T-cell (primary cell): ENCODE measurements around the gene KLHL13. TPM values are rescaled to one million over a fixed set of nuclear protein-coding genes. Genes with fewer than 3 reads are reported as not detected.

ENCODE experiments used
- ATAC-seq, 4 experiments: fragments of 200-7000 bp in 3 of 4; fragments of 150-1000 bp in 1 of 4; cut with Tn5 transposase; replicated peaks in 1 of 4; 1 replicate in 3 of 4; 2 replicates in 1 of 4; pipeline ENCODE4 v1.10.0; 2021; ENCODE audit warnings: moderate library complexity in 3 of 4, mild to moderate bottlenecking in 2 of 4, moderate number of reproducible peaks in 1 of 4
- CTCF ChIA-PET, 2 donors: fragments of 300-600 bp; sonication (Branson Sonifier 250); formaldehyde crosslinking; loops; one replicate each; lab custom pipeline; 2022; ENCODE audit warnings: antibody characterized with exemption in 2 of 2; lab: Charles Lee
- POLR2A ChIA-PET, 2 donors: fragments of 300-600 bp; sonication (Branson Sonifier 250); formaldehyde crosslinking; loops; one replicate each; lab custom pipeline; 2022; ENCODE audit warnings: antibody characterized with exemption in 2 of 2; lab: Charles Lee
- DNase-seq, 35 experiments: peaks; one replicate each; pipeline versions ENCODE4 v3.0.0 to v3.0.0-alpha.2; 2013 to 2023
- H3K27ac ChIP-seq: one replicate; pipeline ENCODE4 v1.5.1; 2013; ENCODE audit warnings: low read length
- H3K27me3 ChIP-seq, 2 experiments: replicated peaks in 1 of 2; 1 replicate in 1 of 2; 2 replicates in 1 of 2; pipeline versions ENCODE4 v1.6.1 to v1.7.0; 2013; ENCODE audit warnings: low read length in 1 of 2, mixed read lengths in 1 of 2; ENCODE audit not compliant: control insufficient read depth in 2 of 2, insufficient read depth in 2 of 2; ENCODE audit errors: extremely low read depth in 1 of 2
- H3K36me3 ChIP-seq, 2 donors: 1 replicate in 1 of 2; 2 replicates in 1 of 2; pipeline versions ENCODE4 v1.6.1 to v1.7.0; 2013; ENCODE audit warnings: low read length in 1 of 2; ENCODE audit not compliant: control insufficient read depth in 2 of 2, insufficient read depth in 1 of 2; ENCODE audit errors: extremely low read depth in 1 of 2
- H3K4me1 ChIP-seq, 2 experiments: 1 replicate in 1 of 2; 2 replicates in 1 of 2; pipeline versions ENCODE4 v1.6.1 to v1.7.0; 2013; ENCODE audit warnings: low read length in 2 of 2, mixed read lengths in 1 of 2; ENCODE audit not compliant: insufficient read depth in 2 of 2, control insufficient read depth in 1 of 2; ENCODE audit errors: extremely low read depth in 1 of 2
- H3K4me3 ChIP-seq, 2 donors: 1 replicate in 1 of 2; 2 replicates in 1 of 2; pipeline versions ENCODE4 v1.5.1 to v1.7.0; 2013; ENCODE audit warnings: mild to moderate bottlenecking in 2 of 2, low read length in 1 of 2, moderate library complexity in 1 of 2; ENCODE audit not compliant: control insufficient read depth in 1 of 2; ENCODE audit errors: extremely low read depth in 1 of 2
- H3K9me3 ChIP-seq: 2 replicates; pipeline ENCODE4 v1.7.0; 2013
- H3K27ac Mint-ChIP-seq, 2 donors: one replicate each; pipeline ENCODE4 v1.8.0; 2020 to 2021; ENCODE audit warnings: mild to moderate bottlenecking in 2 of 2, mixed read lengths in 2 of 2
- H3K27me3 Mint-ChIP-seq, 2 donors: one replicate each; pipeline ENCODE4 v1.8.0; 2021 to 2022; ENCODE audit warnings: mixed read lengths in 2 of 2
- H3K36me3 Mint-ChIP-seq: one replicate; pipeline ENCODE4 v1.8.0; 2021; ENCODE audit warnings: mixed read lengths
- H3K4me1 Mint-ChIP-seq, 3 donors: one replicate each; pipeline ENCODE4 v1.8.0; 2020 to 2022; ENCODE audit warnings: mixed read lengths in 3 of 3, mild to moderate bottlenecking in 1 of 3
- H3K4me3 Mint-ChIP-seq, 3 donors: one replicate each; pipeline ENCODE4 v1.8.0; 2020 to 2022; ENCODE audit warnings: mild to moderate bottlenecking in 3 of 3, mixed read lengths in 3 of 3, moderate library complexity in 3 of 3
- H3K9me3 Mint-ChIP-seq, 3 donors: one replicate each; pipeline ENCODE4 v1.8.0; 2020 to 2022; ENCODE audit warnings: mixed read lengths in 3 of 3
- WGBS: methylation state at CpG from one replicate; pipeline ENCODE4 v1.1.5; 2013; ENCODE audit warnings: missing lambda C conversion rate; ENCODE audit not compliant: insufficient coverage; 5-methylcytosine and 5-hydroxymethylcytosine counted together
- total RNA-seq, 35 experiments: library from RNA in 6 of 35; stranded (reverse) in 6 of 35; fragments of 120-200 nt in 1 of 35; gene quantifications; one replicate each; pipeline versions ENCODE4 v1.2.1 to v1.2.4 and lab custom pipeline; 2013 to 2026

KLHL13 gene
- total RNA-seq, 5 donors from 2014 or later (not counting 1 experiment from before 2014, with no cell fraction given) = 0.38 to 1.4 (median 0.61) TPM

- H3K36me3 Mint-ChIP-seq = no peaks in the 10 kb centered on the region
- H3K27me3 Mint-ChIP-seq = peaks cover 0 to 8% of the 10 kb centered on the region in 2 donors
- H3K4me1 ChIP-seq = no peaks in the 10 kb centered on the region
- H3K4me1 Mint-ChIP-seq = no peaks in the 10 kb centered on the region
- no peaks in the 10 kb centered on the region for H3K27me3 ChIP-seq
- no peak overlapping the region for H3K27ac Mint-ChIP-seq
- H3K4me3 ChIP-seq = no peak overlapping the region
- H3K27ac ChIP-seq = no peak overlapping the region
- no peak overlapping the region for H3K4me3 Mint-ChIP-seq
- no peaks in the 10 kb centered on the region for H3K36me3 ChIP-seq
- no CpG with 5 or more reads among the region's 1 CpG for WGBS
- H3K9me3 Mint-ChIP-seq = no peaks in the 10 kb centered on the region
- POLR2A ChIA-PET = interaction anchor here in 1 of 2 donors (0.6 kb wide), 1 partner anchor 188 kb away, joined by 5 read pairs; no protein-coding TSS in a partner anchor
- no peaks in the 10 kb centered on the region for H3K9me3 ChIP-seq
- no peak for ATAC-seq
- DNase-seq = no peak
- CTCF ChIA-PET = no interaction called here
Observed at GRCh38 chrX:117992192-117992723, 124.4 kb downstream of the KLHL13 start.

GRCh38 chrX:117990438-117990837 lies 126.2 kb downstream of the KLHL13 start:
- Histone ChIP-seq H3K4me1 (no peaks in the 10 kb centered on the region), H3K27ac (no peak overlapping the region), H3K9me3 (no peaks in the 10 kb centered on the region), H3K36me3 (no peaks in the 10 kb centered on the region), H3K4me3 (no peak overlapping the region), H3K27me3 (no peaks in the 10 kb centered on the region)
- H3K36me3 Mint-ChIP-seq = no peaks in the 10 kb centered on the region
- H3K4me3 Mint-ChIP-seq = no peak overlapping the region
- H3K4me1 Mint-ChIP-seq = no peaks in the 10 kb centered on the region
- H3K27me3 Mint-ChIP-seq = peaks cover 0 to 10% of the 10 kb centered on the region in 2 donors
- WGBS = no CpG with 5 or more reads among the region's 3 CpGs
- CTCF ChIA-PET = no interaction called here
- no peak for DNase-seq
- H3K9me3 Mint-ChIP-seq = no peaks in the 10 kb centered on the region
- H3K27ac Mint-ChIP-seq = no peak overlapping the region
- ATAC-seq = no peak
- POLR2A ChIA-PET = no interaction called here

GRCh38 chrX:117989512-117989911 lies 127.1 kb downstream of the KLHL13 start:
- H3K36me3 ChIP-seq = no peaks in the 10 kb centered on the region
- no peaks in the 10 kb centered on the region for H3K4me1 ChIP-seq
- ATAC-seq (no peak), DNase-seq (no peak)
- H3K9me3 ChIP-seq = no peaks in the 10 kb centered on the region
- Mint-ChIP-seq H3K27ac (no peak overlapping the region), H3K9me3 (no peaks in the 10 kb centered on the region), H3K4me3 (no peak overlapping the region), H3K4me1 (no peaks in the 10 kb centered on the region), H3K27me3 (peaks cover 0 to 10% of the 10 kb centered on the region in 2 donors), H3K36me3 (no peaks in the 10 kb centered on the region)
- H3K4me3 ChIP-seq = no peak overlapping the region
- ChIA-PET CTCF (no interaction called here), POLR2A (interaction anchor here in 1 of 2 donors (0.7 kb wide), 1 partner anchor 10 kb away, joined by 5 read pairs; no protein-coding TSS in a partner anchor)
- no peaks in the 10 kb centered on the region for H3K27me3 ChIP-seq
- no peak overlapping the region for H3K27ac ChIP-seq

GRCh38 chrX:117987373-117987772 lies 129.2 kb downstream of the KLHL13 start:
- no peaks in the 10 kb centered on the region for H3K36me3 Mint-ChIP-seq
- no peaks in the 10 kb centered on the region for H3K36me3 ChIP-seq
- POLR2A ChIA-PET = no interaction called here
- H3K4me1 Mint-ChIP-seq = no peaks in the 10 kb centered on the region
- peaks cover 0 to 6% of the 10 kb centered on the region in 2 donors for H3K27me3 Mint-ChIP-seq
- no peak for DNase-seq
- H3K9me3 ChIP-seq = no peaks in the 10 kb centered on the region
- no peaks in the 10 kb centered on the region for H3K27me3 ChIP-seq
- no peaks in the 10 kb centered on the region for H3K9me3 Mint-ChIP-seq
- no peak overlapping the region for H3K4me3 Mint-ChIP-seq
- H3K27ac Mint-ChIP-seq = no peak overlapping the region
- ATAC-seq = no peak
- no peaks in the 10 kb centered on the region for H3K4me1 ChIP-seq
- H3K27ac ChIP-seq = no peak overlapping the region
- CTCF ChIA-PET = no interaction called here
- H3K4me3 ChIP-seq = no peak overlapping the region
- no CpG with 5 or more reads among the region's 2 CpGs for WGBS

- no peaks in the 10 kb centered on the region for H3K36me3 ChIP-seq
- H3K27ac ChIP-seq = no peak overlapping the region
- Mint-ChIP-seq H3K36me3 (no peaks in the 10 kb centered on the region), H3K4me1 (no peaks in the 10 kb centered on the region), H3K4me3 (no peak overlapping the region), H3K9me3 (no peaks in the 10 kb centered on the region), H3K27ac (no peak overlapping the region), H3K27me3 (peaks cover 0 to 6% of the 10 kb centered on the region in 2 donors)
- POLR2A ChIA-PET = no interaction called here
- DNase-seq (no peak), ATAC-seq (no peak)
- no peaks in the 10 kb centered on the region for H3K27me3 ChIP-seq
- no peaks in the 10 kb centered on the region for H3K9me3 ChIP-seq
- no peak overlapping the region for H3K4me3 ChIP-seq
- CTCF ChIA-PET = no interaction called here
- WGBS = no CpG with 5 or more reads among the region's 1 CpG
- no peaks in the 10 kb centered on the region for H3K4me1 ChIP-seq
Observed at GRCh38 chrX:117985241-117985640, 131.4 kb downstream of the KLHL13 start.

- DNase-seq (no peak), ATAC-seq (no peak)
- Histone ChIP-seq H3K4me3 (no peak overlapping the region), H3K27ac (no peak overlapping the region), H3K9me3 (no peaks in the 10 kb centered on the region), H3K27me3 (no peaks in the 10 kb centered on the region), H3K4me1 (no peaks in the 10 kb centered on the region), H3K36me3 (no peaks in the 10 kb centered on the region)
- ChIA-PET POLR2A (interaction anchor here in 1 of 2 donors (0.7 kb wide), 1 partner anchor 162 kb away, joined by 9 read pairs; no protein-coding TSS in a partner anchor), CTCF (no interaction called here)
- H3K27ac Mint-ChIP-seq = no peak overlapping the region
- peaks cover 0 to 9% of the 10 kb centered on the region in 2 donors for H3K27me3 Mint-ChIP-seq
- H3K4me3 Mint-ChIP-seq = no peak overlapping the region
- no CpG with 5 or more reads among the region's 4 CpGs for WGBS
- no peaks in the 10 kb centered on the region for H3K4me1 Mint-ChIP-seq
- no peaks in the 10 kb centered on the region for H3K9me3 Mint-ChIP-seq
- H3K36me3 Mint-ChIP-seq = no peaks in the 10 kb centered on the region
Observed at GRCh38 chrX:117982694-117983392, 133.8 kb downstream of the KLHL13 start.
